Endothelial cell of umbilical vein (primary cell): ENCODE measurements around the gene KCNH2. TPM values are rescaled to one million over a fixed set of nuclear protein-coding genes. Genes with fewer than 3 reads are reported as not detected.

Experiments
- BruUV-seq: library from RNA; stranded (reverse); fragments of 400-500 nt; replicated peaks from 2 replicates; lab custom pipeline; 2021; lab: Mats Ljungman, UMichigan
- CTCF ChIA-PET: fragments of 300-600, 350-600 bp; sonication (Branson Sonifier 250); formaldehyde crosslinking; loops from one replicate; lab custom pipeline; 2021; ENCODE audit warnings: antibody characterized with exemption, inconsistent platforms; lab: Charles Lee
- POLR2A ChIA-PET: fragments of 300-600, 350-600 bp; sonication (Branson Sonifier 250); formaldehyde crosslinking; loops from one replicate; lab custom pipeline; 2021; ENCODE audit warnings: antibody characterized with exemption, inconsistent platforms; lab: Charles Lee
- DNase-seq: peaks from one replicate; pipeline ENCODE4 v3.0.0-alpha.2; 2011; ENCODE audit warnings: low read depth, low spot score
- FAIRE-seq: peaks from 2 replicates; lab custom pipeline; 2011; peaks lifted over from hg19 to GRCh38; lab: Jason Lieb, UNC
- H2AFZ ChIP-seq: 2 replicates; pipeline ENCODE4 v1.6.0; 2012; ENCODE audit warnings: low read depth, low read length, control low read depth, inconsistent platforms
- H3K27ac ChIP-seq: 2 replicates; pipeline ENCODE4 v1.5.1; 2011; ENCODE audit warnings: low read depth, mild to moderate bottlenecking, control low read depth, low read length, moderate library complexity; ENCODE audit not compliant: insufficient read depth
- H3K27me3 ChIP-seq, 2 experiments: 2 replicates each; pipeline versions ENCODE4 v1.6.0 to v1.6.1; 2011; ENCODE audit warnings: low read length in 2 of 2, mixed read lengths in 1 of 2; ENCODE audit not compliant: control insufficient read depth in 2 of 2, insufficient read depth in 2 of 2
- H3K36me3 ChIP-seq, 2 experiments: 2 replicates in 1 of 2; 3 replicates in 1 of 2; pipeline ENCODE4 v1.5.1; 2011; ENCODE audit warnings: low read length in 2 of 2, mild to moderate bottlenecking in 1 of 2, moderate library complexity in 1 of 2; ENCODE audit not compliant: control insufficient read depth in 2 of 2, insufficient read depth in 2 of 2; ENCODE audit errors: extremely low read depth in 1 of 2
- H3K4me1 ChIP-seq: 3 replicates; pipeline ENCODE4 v1.5.1; 2011; ENCODE audit warnings: mild to moderate bottlenecking, low read length; ENCODE audit not compliant: control insufficient read depth, insufficient read depth; ENCODE audit errors: extremely low read depth
- H3K4me2 ChIP-seq: 2 replicates; pipeline ENCODE4 v1.6.1; 2011; ENCODE audit warnings: low read length, control low read depth, mixed read lengths; ENCODE audit not compliant: insufficient read depth
- H3K4me3 ChIP-seq, 3 experiments: fragments of 200-600 bp in 1 of 3; sonication (generic), shearing (Covaris generic) in 1 of 3; replicated peaks in 1 of 3; 2 replicates each; pipeline ENCODE4 v1.5.1; 2011 to 2016; ENCODE audit warnings: control low read depth in 3 of 3, low read length in 3 of 3, mild to moderate bottlenecking in 2 of 3, inconsistent platforms in 1 of 3, low read depth in 1 of 3, moderate library complexity in 1 of 3; ENCODE audit not compliant: insufficient read depth in 1 of 3
- H3K79me2 ChIP-seq: 2 replicates; pipeline ENCODE4 v1.6.0; 2012; ENCODE audit warnings: low read length, inconsistent platforms; ENCODE audit not compliant: control insufficient read depth, insufficient read depth
- H3K9ac ChIP-seq: replicated peaks from 2 replicates; pipeline ENCODE3; 2011; ENCODE audit warnings: low read length, control low read depth; ENCODE audit not compliant: insufficient read depth; ENCODE audit errors: extremely low read depth
- H3K9me1 ChIP-seq: replicated peaks from 3 replicates; pipeline ENCODE4 v1.6.0; 2011; ENCODE audit warnings: mild to moderate bottlenecking, low read length; ENCODE audit not compliant: control insufficient read depth, insufficient read depth; ENCODE audit errors: extremely low read depth
- H3K9me3 ChIP-seq: replicated peaks from 2 replicates; pipeline ENCODE4 v1.5.1; 2012; ENCODE audit warnings: low read length, inconsistent platforms; ENCODE audit not compliant: control insufficient read depth, insufficient read depth
- H4K20me1 ChIP-seq: replicated peaks from 2 replicates; pipeline ENCODE3; 2011; ENCODE audit warnings: mild to moderate bottlenecking, low read length; ENCODE audit not compliant: control insufficient read depth, insufficient read depth; ENCODE audit errors: extremely low read depth
- EZH2 ChIP-seq: IDR thresholded peaks from 2 replicates; pipeline ENCODE4 v1.6.1; 2012; ENCODE audit warnings: borderline replicate concordance, low read depth, mild to moderate bottlenecking, moderate library complexity, low read length, inconsistent platforms; ENCODE audit not compliant: severe bottlenecking
- FOS ChIP-seq: IDR thresholded peaks from 2 replicates; pipeline ENCODE4 v1.6.1; 2011; ENCODE audit warnings: mild to moderate bottlenecking, low read length, moderate library complexity, borderline replicate concordance; ENCODE audit not compliant: insufficient read depth
- GATA2 ChIP-seq: IDR thresholded peaks from 2 replicates; pipeline ENCODE4 v1.7.0; 2011; ENCODE audit warnings: low read depth, mild to moderate bottlenecking, moderate library complexity, mixed read lengths, low read length; ENCODE audit not compliant: insufficient read length, insufficient read depth
- JUN ChIP-seq: IDR thresholded peaks from 2 replicates; pipeline ENCODE4 v1.6.1; 2011; ENCODE audit warnings: borderline replicate concordance, low read depth; ENCODE audit not compliant: insufficient read length, insufficient read depth
- MYC ChIP-seq: IDR thresholded peaks from one replicate; pipeline ENCODE4 v1.6.1; 2011; ENCODE audit warnings: mild to moderate bottlenecking, low read depth, low read length
- POLR2A ChIP-seq: IDR thresholded peaks from 2 replicates; pipeline ENCODE4 v1.6.1; 2012; ENCODE audit warnings: low read depth, mild to moderate bottlenecking, control low read depth, low read length
- POLR2AphosphoS5 ChIP-seq: IDR thresholded peaks from 2 replicates; pipeline ENCODE4 v1.6.1; 2012; ENCODE audit warnings: low read depth, mild to moderate bottlenecking, control low read depth, low read length, moderate library complexity; ENCODE audit not compliant: insufficient read depth
- dilution Hi-C: fragments of 300-500 bp; cut with MboI; formaldehyde crosslinking; loops from one replicate; pipeline ENCODE4 v1.15.0; 2019; ENCODE audit warnings: low sequenced_read_pairs; ENCODE audit not compliant: extremely low pct_ligation_motif_present
- intact Hi-C: fragments of 100-400 bp; cut with micrococcal nuclease; formaldehyde crosslinking; loops from one replicate; pipeline ENCODE4 v1.10.0; 2022
- polyA plus RNA-seq, 4 experiments: library from polyadenylated mRNA; depleted of rRNA in 3 of 4; stranded (reverse) in 3 of 4; unstranded in 1 of 4; fragments of >200 nt; gene quantifications; 2 replicates each; pipeline versions ENCODE4 v1.2.1 to v1.2.3, GENCODE V29; 2011 to 2012; ENCODE audit warnings: missing spikeins in 1 of 4
- total RNA-seq: library from RNA; stranded (reverse); gene quantifications from 2 replicates; pipeline ENCODE4 v1.2.3, GENCODE V29; 2021
- TF ChIP-seq, protein P1 (sequence below): IDR thresholded peaks from 2 replicates; pipeline ENCODE4 v1.6.1; 2011; ENCODE audit not compliant: insufficient read depth, insufficient read length
- TF ChIP-seq, protein P2 (sequence below), 2 donors: IDR thresholded peaks; 1 replicate in 1 of 2; 2 replicates in 1 of 2; pipeline ENCODE4 v1.5.1; 2011; ENCODE audit warnings: low read length in 2 of 2, mild to moderate bottlenecking in 2 of 2, moderate library complexity in 2 of 2, control low read depth in 1 of 2, inconsistent platforms in 1 of 2, low read depth in 1 of 2; ENCODE audit not compliant: insufficient read depth in 1 of 2; ENCODE audit errors: extremely low read depth in 1 of 2

The KCNH2 gene
- total and polyA plus RNA-seq, 2 donors (not counting 3 experiments of a cell fraction or from before 2014, with no cell fraction given): 0.03 to 0.09 TPM

DNA sequence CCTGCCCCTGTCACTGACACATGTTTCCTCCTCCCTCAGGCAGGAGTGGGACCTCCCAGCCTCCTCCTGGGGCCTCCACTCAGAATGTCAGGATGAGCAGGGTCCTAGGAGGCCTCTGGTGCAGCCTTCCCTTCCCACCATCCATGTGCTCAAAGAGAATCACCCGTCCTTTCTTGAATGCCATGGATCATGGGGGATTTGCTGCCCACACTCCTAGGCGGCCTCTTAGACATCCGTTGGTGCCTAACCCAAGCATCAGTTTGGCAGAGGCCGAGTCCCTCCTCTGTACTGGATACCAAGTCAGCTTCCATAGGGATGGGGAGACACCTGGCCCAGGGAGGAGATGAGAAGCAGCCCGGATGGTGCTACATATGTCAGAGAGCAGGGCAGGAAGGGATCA lies 19.7 kb upstream of the KCNH2 start:
- no peak for FAIRE-seq
- dilution Hi-C loops: no loop called here
- Histone ChIP-seq H3K4me1 (peaks cover 28% of the 10 kb centered on the region), H4K20me1 (no peaks in the 10 kb centered on the region), H3K9ac (no peak overlapping the region), H3K36me3 (peaks cover 0 to 37% of the 10 kb centered on the region in 2 experiments), H3K27ac (no peak overlapping the region), H3K27me3 (no peaks in the 10 kb centered on the region), H3K4me3 (no peak overlapping the region), H3K9me1 (no peaks in the 10 kb centered on the region), H2AFZ (no peak overlapping the region), H3K79me2 (peaks cover 7% of the 10 kb centered on the region), H3K9me3 (no peaks in the 10 kb centered on the region), H3K4me2 (no peak overlapping the region)
- intact Hi-C loops: no loop called here
- no peak for DNase-seq
- no peak for TF ChIP-seq GATA2
- no peak for TF ChIP-seq FOS
- TF ChIP-seq POLR2AphosphoS5: no peak
- no peak for TF ChIP-seq EZH2
- no peak for TF ChIP-seq JUN
- TF ChIP-seq, protein P1, sequence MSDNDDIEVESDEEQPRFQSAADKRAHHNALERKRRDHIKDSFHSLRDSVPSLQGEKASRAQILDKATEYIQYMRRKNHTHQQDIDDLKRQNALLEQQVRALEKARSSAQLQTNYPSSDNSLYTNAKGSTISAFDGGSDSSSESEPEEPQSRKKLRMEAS: no peak
- TF ChIP-seq, protein P2, sequence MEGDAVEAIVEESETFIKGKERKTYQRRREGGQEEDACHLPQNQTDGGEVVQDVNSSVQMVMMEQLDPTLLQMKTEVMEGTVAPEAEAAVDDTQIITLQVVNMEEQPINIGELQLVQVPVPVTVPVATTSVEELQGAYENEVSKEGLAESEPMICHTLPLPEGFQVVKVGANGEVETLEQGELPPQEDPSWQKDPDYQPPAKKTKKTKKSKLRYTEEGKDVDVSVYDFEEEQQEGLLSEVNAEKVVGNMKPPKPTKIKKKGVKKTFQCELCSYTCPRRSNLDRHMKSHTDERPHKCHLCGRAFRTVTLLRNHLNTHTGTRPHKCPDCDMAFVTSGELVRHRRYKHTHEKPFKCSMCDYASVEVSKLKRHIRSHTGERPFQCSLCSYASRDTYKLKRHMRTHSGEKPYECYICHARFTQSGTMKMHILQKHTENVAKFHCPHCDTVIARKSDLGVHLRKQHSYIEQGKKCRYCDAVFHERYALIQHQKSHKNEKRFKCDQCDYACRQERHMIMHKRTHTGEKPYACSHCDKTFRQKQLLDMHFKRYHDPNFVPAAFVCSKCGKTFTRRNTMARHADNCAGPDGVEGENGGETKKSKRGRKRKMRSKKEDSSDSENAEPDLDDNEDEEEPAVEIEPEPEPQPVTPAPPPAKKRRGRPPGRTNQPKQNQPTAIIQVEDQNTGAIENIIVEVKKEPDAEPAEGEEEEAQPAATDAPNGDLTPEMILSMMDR (IDR thresholded peaks at IDR 0.05; ENCODE audit: extremely low read depth in 1 of 2, insufficient read depth in 1 of 2, low read depth in 1 of 2, low read length in 2 of 2): no peak
- TF ChIP-seq POLR2A: no peak
- no peak for TF ChIP-seq MYC
- POLR2A ChIA-PET: no interaction called here
- BruUV-seq: no TSS peak
- CTCF ChIA-PET: interaction anchor here (1.0 to 2.3 kb wide), 3 partner anchors 9 to 12 kb away, joined by 3 to 10 read pairs (median 5); no protein-coding TSS in a partner anchor
